Head of caudate nucleus (tissue), 42 donors: ENCODE results near the gene ITK.

ENCODE experiments used
- DNase-seq, 42 donors: peaks; one replicate each; pipeline versions ENCODE4 v3.0.0 to v3.0.0-alpha.2; 2020 to 2021; ENCODE audit warnings: mixed read lengths in 7 of 42
- intact Hi-C: fragments of 100-400 bp; cut with DNase I; formaldehyde crosslinking; loops from one replicate; pipeline ENCODE4 v1.15.0; 2022

The ITK gene

DNA sequence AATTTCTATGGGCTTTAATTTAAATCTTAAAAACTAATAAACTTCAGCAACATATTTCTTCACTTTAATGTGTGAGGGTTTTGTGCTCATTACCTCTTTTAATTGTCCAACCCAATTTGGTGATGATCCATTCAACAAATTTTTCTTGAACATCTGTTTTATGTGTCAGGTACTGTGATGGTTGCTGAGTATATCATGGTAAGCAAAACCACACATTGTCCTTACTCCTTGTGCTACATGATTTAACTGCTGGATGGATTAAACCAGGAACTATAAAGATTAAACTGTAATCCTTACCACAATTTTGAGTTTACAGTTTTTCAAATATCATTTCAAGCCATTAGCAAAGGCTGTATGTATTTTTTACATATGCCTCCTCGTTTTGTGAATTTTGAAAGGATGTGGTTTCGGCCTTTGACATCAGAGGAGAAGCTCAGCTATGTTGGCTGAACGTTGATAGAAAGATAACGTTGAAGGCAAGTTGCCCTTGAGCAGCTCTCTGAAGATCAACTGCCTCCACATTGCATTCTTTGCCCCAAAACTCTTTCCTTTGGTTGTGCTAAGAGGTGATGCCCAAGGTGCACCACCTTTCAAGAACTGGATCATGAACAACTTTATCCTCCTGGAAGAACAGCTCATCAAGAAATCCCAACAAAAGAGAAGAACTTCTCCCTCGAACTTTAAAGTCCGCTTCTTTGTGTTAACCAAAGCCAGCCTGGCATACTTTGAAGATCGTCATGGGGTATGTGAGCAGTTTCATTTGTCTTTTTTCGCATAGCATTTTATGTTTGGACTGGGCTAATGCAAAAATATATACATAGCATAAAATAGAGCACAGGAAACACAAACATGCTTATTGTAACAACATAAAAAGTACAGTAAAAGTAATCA lies at the start of gene ITK:
Gene ITK, plus strand, starts transcription at position 467 of the 891 bp plus-strand sequence. Its CDS starts 138 bp downstream, at position 605.
- DNase-seq: no peak
- intact Hi-C loops: no loop called here

DNA sequence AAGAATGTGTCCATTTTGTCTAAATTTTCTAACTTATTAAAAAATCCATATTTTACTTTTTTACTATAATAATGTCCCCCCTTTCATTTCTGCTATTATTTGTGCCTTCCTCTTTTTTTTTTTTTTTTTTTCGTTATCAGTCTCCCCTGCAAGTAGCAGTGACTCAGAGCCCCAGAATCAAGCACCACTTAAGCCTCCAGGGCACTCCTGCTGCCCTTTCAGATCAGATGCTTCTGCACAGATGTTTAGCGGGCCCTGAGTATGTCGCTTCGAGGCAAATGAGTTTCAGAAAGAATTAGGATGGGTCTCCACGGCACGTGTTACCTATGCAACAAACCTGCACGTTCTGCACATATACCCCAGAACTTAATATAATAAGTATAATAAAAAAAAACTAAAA lies 49.7 kb upstream of the ITK start:
- intact Hi-C loops: no loop called here
- DNase-seq: no peak

DNA sequence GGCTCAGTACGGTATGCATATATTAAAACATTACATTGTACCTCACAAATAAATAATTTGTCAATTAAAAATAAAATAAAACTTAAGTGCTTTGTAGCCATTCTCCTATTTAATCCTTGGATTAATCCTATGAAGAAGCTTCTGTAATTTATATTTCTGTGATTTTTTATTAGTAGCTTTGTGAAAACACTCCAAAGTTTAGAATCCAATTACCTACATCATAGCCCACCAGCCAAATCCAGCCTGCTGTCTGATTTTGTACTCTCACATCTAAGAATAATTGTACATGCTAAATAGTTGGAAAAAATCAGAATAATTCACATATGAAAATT lies 48.4 kb upstream of the ITK start:
- no peak for DNase-seq
- intact Hi-C loops: no loop called here

DNA sequence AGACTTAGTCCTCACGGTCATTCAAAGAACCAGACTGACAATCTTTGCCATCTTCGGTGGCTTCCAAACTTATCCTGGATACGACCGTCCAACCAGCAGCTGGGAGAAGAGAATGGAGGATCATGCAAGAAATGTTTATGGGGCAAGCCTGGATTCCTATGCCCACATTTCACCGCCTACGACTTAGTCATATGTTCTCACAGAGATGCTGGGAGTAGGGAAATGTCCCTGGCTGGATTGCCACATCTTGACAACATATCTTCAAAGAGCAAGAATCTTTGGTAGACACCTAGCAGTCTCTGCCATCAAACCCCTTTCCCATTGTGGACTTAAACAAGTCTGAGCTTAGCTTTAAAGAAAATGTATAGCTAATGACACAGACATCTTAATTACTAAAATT lies 42.9 kb upstream of the ITK start:
- intact Hi-C loops: no loop called here
- no peak for DNase-seq

DNA sequence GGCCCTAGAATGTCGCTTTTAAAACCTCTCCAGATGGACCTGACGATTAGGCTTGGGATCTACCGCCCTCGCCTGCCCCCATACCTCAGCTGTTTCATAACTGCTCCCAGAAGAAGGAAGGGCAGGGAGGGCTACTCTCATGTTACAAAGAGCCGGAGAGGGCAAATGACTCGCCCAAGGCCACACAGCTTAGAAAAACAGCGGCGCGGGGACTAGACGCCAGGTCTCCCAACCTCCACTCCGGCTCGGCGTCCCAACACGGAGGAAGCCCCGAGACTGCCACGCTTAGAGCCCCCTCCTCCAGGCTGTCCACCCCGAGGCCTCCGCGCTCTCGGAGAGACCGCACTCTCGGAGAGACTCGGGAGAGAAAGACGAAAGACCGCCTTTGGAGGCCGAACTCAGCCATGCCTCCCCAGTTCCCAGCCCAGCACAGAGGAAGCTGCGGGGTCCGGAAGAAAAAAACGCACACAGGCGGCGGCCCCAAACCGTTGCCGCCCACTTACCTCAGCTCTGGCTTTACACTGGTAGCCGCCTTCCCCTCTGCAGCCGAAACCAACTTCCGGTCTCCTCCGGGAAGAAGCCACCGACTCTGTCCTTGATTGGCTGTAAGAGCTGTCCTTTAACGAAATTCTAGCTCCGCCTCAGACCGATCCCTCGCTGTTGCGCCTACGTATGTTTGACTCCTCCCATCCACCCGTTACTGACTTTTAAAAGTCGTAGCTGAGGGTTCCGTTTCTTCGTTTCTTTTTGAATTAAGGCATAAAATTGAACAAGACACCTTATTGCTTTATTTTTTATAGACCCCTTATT lies 38.1 kb upstream of the ITK start, which contains the start of gene MED7:
Gene MED7, minus strand, starts transcription at position 549 of the 810 bp plus-strand sequence. CDS start 3,434 bp downstream, outside the sequence.
- DNase-seq: peak; percentile 84 to 99 (median 95)
- intact Hi-C loops: loop anchor here (10.0 kb wide), 1 partner anchor 122 kb away; the partner anchor contains the start of gene CYFIP2

DNA sequence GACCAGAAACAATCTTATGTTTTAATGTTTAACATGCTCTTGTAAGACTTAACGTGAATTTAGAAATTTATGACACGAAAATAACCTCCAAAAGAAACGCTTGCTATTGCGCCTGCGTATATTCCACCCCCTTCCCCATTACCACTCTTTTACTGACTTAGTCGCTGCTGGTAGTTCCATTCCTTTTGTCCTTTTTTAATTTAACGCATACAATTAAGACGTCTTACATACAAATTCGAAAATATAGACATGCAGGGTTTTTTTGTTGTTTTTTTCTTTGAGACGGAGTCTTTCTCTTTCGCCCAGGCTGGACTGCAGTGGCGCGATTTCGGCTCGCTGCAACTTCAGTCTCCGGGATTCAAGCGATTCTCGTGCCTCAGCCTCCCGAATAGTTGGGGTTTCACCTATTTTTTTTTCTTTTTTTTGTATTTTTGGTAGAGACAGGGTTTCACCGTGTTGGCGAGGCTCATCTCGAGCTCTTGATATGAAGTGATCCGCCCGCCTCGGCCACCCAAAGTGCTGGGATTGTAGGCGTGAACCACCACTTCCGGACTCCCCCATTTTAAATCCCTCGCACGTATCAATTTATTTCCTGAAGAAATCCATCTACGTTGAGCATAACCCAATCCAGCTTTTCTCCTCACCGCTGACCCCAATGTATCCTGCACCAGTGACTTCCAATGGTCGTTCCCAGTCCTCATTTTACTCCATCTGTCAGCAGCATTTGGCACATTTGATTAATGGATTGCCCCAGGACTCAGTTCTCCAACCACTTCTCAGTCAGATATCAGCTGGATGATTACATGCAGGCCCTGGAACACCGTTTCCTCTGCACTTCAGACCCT lies 37.3 kb upstream of the ITK start:
- intact Hi-C loops: loop anchor here (10.0 kb wide), 1 partner anchor 121 kb away; the partner anchor contains the start of gene CYFIP2

DNA sequence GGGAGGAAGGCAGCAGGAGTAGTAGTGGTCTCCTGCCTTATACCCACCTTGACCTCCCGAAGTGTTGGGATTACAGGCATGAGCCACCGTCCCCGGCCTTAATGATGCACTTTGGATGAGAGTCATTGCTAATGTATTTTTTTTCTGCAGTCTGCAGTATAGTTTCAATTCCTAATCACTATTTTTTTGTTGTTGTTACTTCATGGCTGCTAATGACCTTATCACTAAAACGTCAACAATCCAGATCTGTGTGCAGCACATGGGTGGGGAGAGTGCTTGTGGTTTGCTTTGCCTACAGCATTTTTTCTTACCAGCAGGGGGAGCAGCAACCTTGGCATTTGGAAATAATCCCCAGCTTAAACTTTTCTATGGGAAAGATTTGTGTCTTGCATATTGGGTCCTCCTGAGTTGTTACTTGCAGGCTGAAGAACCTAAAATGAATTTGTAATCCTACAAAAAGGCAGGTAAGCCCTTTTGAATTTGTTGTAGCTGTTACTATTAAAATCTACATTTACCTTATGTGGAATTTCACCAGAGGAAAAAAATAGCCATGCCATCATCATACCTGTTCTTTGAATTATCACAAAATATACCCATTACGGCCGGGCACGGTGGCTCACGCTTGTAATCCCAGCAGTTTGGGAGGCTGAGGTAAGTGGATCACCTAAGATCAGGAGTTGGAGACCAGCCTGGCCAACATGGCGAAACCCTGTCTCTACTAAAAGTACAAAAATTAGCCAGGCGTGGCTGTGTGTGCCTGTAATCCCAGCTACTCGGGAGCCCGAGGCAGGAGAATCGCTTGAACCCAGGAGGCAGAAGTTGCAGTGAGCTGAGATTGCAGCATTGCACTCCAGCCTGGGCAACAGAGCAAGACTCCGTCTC lies 31.7 kb upstream of the ITK start:
- intact Hi-C loops: loop anchor here (10.0 kb wide), 1 partner anchor 116 kb away; the partner anchor contains the start of gene CYFIP2
- DNase-seq: peak in 40 of 42 donors; percentile 36 to 91 (median 75)

More for the DNA sequence above, 37.3 kb upstream of the ITK start:
- DNase-seq: peak; percentile 24 to 85 (median 57)

DNA sequence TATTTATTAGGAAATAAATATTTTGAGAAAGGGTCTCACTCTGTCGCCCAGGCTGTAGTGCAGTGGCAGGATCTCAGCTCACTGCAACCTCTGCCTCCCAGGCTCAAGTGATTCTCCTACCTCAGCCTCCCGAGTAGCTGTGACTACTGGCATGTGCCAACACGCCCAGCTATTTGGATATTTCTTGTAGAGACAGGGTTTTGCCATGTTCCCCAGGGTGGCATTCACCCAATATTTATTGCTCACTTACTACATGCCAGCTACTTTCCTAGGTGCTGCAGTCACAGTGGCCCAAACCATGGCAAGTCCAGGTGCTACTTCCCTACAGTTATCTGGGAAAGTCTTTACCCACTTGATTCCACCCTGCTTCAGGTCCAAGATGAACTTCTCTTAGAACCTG lies 29.6 kb upstream of the ITK start:
- DNase-seq: peak in 1 of 42 donors; percentile 32
- intact Hi-C loops: no loop called here

DNA sequence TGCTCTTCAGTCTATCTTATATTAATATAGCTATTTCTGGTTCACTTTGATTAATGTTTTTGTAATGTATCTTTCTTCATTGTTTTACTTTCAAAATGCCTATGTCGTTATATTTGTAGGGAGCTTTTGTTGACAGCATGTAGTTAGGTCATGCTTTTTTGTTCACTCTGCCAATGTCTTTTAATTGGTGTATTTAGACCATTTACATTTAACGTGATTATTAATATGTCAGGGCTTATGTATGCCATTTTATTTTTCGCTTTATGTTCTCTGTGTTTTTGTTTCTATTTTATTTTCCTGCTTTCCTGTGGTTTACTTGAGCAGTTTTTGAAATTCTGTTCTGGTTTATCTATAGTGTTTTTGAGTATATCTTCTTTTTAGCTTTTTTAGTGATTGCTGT lies 25.3 kb upstream of the ITK start:
- DNase-seq: no peak
- intact Hi-C loops: no loop called here

DNA sequence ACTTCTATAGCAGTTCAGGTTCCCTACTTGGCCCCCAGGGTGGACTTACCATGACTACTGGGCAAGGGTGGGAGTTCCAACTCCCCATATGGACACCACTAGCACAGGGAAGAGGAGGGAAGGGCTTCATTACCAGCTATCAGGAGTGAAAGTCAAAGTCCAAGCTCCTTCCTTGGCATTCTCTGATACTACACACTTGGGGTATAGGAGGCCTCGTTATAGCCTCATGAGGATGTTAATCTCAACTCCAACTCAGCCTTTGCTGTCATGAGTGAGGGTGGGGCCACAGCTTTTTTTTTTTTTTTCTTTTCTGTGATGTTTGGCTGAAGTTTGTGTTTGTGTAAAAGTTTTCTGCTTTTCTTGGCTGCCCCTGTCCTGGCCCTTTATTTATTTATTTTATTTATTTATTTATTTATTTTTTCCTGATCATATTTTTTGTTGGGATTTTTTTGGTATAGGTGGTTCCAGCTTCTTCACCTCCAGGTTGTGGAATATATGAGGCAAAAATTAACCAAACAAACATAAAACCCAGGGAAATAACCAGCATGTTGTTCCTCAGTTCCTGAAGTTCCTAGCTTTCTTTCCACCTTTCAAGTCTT lies 23.2 kb upstream of the ITK start:
- intact Hi-C loops: no loop called here
- peak in 1 of 42 donors; percentile 24 for DNase-seq

DNA sequence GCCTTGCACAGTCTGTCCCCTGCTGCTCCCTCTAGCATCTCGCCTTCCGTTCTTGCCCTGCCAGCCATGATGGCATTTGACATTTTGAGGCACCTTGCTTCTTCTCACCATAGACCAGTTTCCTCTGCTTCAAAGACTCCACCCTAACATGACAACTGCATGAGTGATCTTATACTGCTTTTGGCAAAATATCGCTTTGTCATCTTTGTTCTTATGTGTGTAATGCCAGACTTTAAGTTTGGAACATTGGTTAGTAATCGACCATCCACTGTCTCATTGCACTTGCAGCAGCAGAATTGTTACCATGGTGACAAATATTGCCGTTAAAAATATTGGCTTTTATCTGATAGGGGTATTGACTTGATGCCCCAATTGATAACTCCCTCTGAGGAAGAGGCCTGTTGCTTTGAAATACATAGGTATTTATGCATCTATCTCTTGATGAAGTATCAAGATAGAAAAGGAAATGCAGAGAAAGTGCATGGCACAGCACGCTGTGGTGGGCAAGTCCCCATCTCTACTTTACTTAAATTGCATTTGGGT lies 21.4 kb upstream of the ITK start:
- intact Hi-C loops: no loop called here
- peak in 1 of 42 donors; percentile 7 for DNase-seq

DNA sequence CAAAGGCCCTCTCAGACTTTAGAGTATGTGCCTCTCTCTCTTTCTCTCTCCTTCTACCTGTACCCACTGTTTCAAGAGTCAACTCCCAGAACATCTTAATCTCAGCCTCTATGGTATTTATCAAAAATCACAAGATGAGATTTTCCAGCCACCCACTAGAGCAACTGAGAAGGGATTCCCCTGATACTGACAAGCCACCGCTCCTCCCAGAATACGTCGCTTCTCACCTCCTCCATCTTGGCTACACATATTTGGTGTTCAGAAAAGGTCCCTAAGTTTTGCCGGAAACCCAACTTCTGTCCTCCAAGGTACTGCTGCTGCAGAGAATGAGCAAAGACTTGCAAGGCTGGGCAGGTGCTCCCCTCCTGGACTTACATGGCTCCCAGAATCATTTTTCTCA lies 20.6 kb upstream of the ITK start:
- DNase-seq: peak in 1 of 42 donors; percentile 35
- intact Hi-C loops: no loop called here

DNA sequence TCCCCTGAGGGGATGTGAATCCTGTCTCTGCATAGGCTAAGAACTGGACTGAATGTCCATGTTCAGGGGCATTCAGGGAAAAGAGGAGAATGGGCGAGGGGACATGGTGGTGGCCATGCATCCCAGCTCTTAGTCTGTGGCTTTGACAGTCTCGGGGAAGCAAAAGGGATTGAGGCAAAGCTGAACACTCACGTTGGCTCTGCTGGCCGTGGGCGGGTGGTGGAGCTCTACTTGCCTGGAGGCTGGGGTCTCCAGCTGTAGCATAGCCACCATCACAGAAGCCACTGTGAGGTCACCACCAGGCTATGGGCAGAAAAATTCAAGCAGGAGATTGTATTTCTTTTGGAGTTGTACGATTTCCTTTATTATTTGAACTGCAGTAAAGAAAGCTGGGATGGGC lies 18.6 kb upstream of the ITK start:
- no peak for DNase-seq
- intact Hi-C loops: no loop called here

DNA sequence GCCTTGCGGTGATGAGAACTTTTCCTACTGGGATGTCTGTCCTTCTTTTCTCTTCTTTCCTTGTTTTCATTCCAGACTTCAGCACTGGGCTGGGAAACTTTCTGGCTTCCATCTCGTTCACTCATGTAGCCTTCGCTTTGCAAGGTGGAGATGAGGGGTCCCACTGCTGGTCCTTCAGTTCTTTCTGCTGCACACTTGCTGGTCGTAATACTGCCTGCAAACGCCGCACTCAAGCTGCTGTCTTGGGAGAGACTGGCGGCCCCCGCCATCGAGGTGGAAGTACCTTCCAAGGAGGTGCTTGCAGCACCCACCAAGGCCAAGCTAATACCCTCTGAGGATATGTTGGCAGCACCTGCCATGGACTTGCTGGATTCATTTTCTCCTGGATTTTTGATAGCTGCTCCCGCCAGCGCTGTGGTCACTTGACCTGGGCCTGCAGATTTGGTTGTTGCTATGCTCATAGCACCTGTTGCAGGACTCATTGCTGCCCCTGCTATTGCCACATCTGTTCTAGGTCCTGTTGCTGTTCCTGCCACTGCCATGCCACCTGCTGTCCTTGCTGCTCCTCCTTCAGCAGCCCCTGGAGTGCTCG lies 17.6 kb upstream of the ITK start:
- no peak for DNase-seq
- intact Hi-C loops: no loop called here

DNA sequence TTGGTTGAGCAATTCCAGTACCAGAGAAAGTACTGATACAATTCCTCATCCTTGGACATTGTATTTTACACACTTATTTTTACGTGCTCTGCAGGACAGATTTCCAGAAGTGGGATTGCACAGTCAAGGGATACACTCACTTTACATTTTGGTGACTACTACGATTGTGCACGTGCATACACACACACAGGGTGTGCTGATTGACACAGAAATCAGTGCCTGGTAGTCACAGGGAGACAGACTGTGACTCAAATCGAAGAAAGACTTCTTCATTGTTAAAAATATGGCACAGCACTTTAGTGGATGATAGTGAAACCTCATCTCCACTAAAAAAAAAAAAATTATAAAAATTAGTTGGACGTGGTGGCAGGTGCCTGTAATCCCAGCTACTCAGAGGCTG lies 16.1 kb upstream of the ITK start:
- intact Hi-C loops: no loop called here
- DNase-seq: no peak

DNA sequence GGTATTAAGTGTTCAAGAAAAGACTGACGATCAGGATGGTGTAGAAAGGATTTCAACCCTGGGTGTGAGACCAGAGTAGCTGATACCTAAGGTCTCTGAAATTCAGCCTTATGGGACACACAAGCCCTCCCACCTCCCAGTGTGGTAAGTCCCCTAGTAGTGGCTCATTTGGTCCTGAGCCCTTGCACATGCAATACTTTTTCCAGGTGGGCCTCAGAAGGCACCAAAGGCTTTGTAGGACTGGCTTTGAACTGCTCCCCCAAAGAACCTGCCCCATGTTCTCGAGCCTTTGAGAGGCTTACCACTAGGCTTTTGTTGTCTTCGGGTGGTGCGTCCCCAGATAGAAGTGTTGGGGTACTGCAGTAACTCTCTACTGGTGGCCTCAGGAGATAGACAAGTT lies 15.4 kb upstream of the ITK start:
- no peak for DNase-seq
- intact Hi-C loops: no loop called here

DNA sequence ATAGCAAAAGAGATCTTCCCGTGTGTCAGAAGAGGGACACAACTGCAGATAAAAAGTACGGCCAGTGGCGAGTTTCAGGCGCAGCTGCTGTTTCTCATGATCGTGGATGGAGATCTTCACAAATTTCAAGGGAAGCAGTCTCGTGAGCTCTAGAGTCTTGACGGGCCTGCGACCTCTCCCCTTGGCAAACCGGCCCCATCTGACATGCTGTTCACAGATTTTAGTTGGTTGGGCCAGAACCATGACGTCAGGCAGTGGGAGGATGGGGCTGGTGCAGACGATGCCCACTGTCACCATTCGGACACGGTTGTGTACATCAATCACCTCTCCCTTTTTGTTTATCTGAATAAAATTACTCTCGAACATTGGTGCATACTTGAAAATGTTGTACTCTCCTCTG lies 15.0 kb upstream of the ITK start:
- intact Hi-C loops: no loop called here
- peak in 1 of 42 donors; percentile 24 for DNase-seq
